Glutamatergic neuron (in vitro differentiated cells): ENCODE measurements around the gene NPNT. TPM values are rescaled to one million over a fixed set of nuclear protein-coding genes. Genes with fewer than 3 reads are reported as not detected.

Source experiments
- DNase-seq: peaks from one replicate; pipeline ENCODE4 v3.0.0; 2022
- H3K27ac Mint-ChIP-seq: one replicate; pipeline ENCODE4 v1.8.0; 2020; ENCODE audit warnings: mild to moderate bottlenecking, mixed read lengths, inconsistent platforms; ENCODE audit not compliant: unreplicated experiment
- H3K27me3 Mint-ChIP-seq: one replicate; pipeline ENCODE4 v1.8.0; 2020; ENCODE audit warnings: mild to moderate bottlenecking, moderate library complexity, mixed read lengths, inconsistent platforms; ENCODE audit not compliant: unreplicated experiment
- H3K36me3 Mint-ChIP-seq: one replicate; pipeline ENCODE4 v1.8.0; 2020; ENCODE audit warnings: mild to moderate bottlenecking, mixed read lengths, inconsistent platforms; ENCODE audit not compliant: unreplicated experiment
- H3K4me1 Mint-ChIP-seq: one replicate; pipeline ENCODE4 v1.8.0; 2020; ENCODE audit warnings: mild to moderate bottlenecking, low read depth, mixed read lengths, inconsistent platforms; ENCODE audit not compliant: unreplicated experiment
- H3K4me3 Mint-ChIP-seq: one replicate; pipeline ENCODE4 v1.8.0; 2020; ENCODE audit warnings: mild to moderate bottlenecking, mixed read lengths, inconsistent platforms; ENCODE audit not compliant: unreplicated experiment
- H3K9me3 Mint-ChIP-seq: one replicate; pipeline ENCODE4 v1.8.0; 2020; ENCODE audit warnings: mild to moderate bottlenecking, moderate library complexity, mixed read lengths, inconsistent platforms; ENCODE audit not compliant: unreplicated experiment
- total RNA-seq: library from RNA; stranded (reverse); fragmentation: NEBNext Ultra II Directional; extraction: Animal tissue kit (Norgen Biotek cat#: 25700); gene quantifications from one replicate; pipeline ENCODE4 v1.2.1, GENCODE V29; 2021; ENCODE audit not compliant: unreplicated experiment
- TF ChIP-seq, protein P1 (sequence below): fragments of 200-600 bp; sonication (generic); IDR thresholded peaks from one replicate; pipeline ENCODE4 v1.5.0; 2021; ENCODE audit not compliant: partially characterized antibody, unreplicated experiment

NPNT gene
- total RNA-seq, 1 donor from 2014 or later: not detected

DNA sequence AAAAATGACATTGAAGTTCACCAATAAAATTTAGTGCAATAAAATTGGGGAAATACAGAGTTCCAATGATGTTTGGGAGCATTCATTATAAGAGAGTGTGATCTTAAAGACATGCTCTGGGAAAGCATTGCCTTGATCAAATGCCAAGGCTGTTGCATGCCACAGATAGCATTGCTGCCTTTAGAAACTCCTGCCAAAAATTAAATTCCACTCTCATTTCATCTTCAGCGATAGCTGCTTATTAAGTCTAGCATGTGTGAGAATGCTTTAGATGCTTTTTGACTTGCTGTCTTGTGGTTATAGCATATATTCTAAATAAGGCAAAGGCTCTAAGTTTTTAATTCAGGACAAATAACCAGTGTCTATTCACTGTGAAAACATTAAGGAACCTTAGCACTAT is 49.3 kb downstream of the NPNT start:
- H3K27me3 Mint-ChIP-seq: no peaks in the 10 kb centered on the region
- no peaks in the 10 kb centered on the region for H3K9me3 Mint-ChIP-seq
- DNase-seq: no peak
- H3K36me3 Mint-ChIP-seq: peaks cover 6% of the 10 kb centered on the region
- H3K27ac Mint-ChIP-seq: no peak overlapping the region
- no peaks in the 10 kb centered on the region for H3K4me1 Mint-ChIP-seq
- H3K4me3 Mint-ChIP-seq: no peak overlapping the region
- TF ChIP-seq, protein P1, sequence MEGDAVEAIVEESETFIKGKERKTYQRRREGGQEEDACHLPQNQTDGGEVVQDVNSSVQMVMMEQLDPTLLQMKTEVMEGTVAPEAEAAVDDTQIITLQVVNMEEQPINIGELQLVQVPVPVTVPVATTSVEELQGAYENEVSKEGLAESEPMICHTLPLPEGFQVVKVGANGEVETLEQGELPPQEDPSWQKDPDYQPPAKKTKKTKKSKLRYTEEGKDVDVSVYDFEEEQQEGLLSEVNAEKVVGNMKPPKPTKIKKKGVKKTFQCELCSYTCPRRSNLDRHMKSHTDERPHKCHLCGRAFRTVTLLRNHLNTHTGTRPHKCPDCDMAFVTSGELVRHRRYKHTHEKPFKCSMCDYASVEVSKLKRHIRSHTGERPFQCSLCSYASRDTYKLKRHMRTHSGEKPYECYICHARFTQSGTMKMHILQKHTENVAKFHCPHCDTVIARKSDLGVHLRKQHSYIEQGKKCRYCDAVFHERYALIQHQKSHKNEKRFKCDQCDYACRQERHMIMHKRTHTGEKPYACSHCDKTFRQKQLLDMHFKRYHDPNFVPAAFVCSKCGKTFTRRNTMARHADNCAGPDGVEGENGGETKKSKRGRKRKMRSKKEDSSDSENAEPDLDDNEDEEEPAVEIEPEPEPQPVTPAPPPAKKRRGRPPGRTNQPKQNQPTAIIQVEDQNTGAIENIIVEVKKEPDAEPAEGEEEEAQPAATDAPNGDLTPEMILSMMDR: no peak

DNA sequence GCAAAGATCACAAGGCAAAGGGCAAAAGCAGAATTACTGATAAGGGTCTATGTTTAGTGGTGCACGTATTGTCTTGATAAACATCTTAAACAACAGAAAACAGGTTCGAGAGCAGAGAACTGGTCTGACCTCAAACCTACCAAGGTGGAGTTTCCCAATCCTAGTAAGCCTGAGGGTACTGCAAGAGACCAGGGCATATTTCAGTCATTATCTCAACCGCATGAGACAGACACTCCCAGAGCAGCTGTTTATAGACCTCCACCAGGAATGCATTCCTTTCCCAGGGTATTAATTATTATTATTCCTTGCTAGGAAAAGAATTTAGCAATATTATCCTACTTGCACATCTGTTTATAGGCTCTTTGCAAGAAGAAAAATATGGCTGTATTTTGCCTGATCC is 51.5 kb downstream of the NPNT start:
- H3K4me1 Mint-ChIP-seq: no peaks in the 10 kb centered on the region
- no peaks in the 10 kb centered on the region for H3K27me3 Mint-ChIP-seq
- peaks cover 6% of the 10 kb centered on the region for H3K36me3 Mint-ChIP-seq
- no peak for DNase-seq
- TF ChIP-seq, protein P1: no peak
- H3K27ac Mint-ChIP-seq: no peak overlapping the region
- no peak overlapping the region for H3K4me3 Mint-ChIP-seq
- no peaks in the 10 kb centered on the region for H3K9me3 Mint-ChIP-seq

DNA sequence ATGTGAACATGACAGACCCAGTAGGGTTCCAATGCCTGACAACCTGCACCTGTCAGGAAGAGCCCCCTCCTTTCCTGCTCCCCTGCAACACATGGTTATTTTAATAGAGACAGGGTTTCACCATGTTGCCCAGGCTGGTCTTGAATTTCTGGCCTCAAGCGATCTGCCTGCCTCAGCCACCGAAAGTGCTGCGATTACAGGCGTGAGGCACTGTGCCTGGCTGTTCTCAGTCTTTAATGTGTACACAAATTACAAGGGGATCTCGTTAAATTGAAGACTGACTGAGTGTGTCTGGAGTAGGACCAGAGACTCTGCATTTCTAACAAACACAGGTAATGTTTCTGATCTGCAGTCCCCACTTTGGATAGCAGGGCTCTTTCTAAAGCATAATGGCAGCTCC is 55.4 kb downstream of the NPNT start:
- H3K4me3 Mint-ChIP-seq: no peak overlapping the region
- H3K4me1 Mint-ChIP-seq: peaks cover 2% of the 10 kb centered on the region
- H3K9me3 Mint-ChIP-seq: no peaks in the 10 kb centered on the region
- no peak for DNase-seq
- H3K27me3 Mint-ChIP-seq: no peaks in the 10 kb centered on the region
- H3K27ac Mint-ChIP-seq: no peak overlapping the region
- peaks cover 6% of the 10 kb centered on the region for H3K36me3 Mint-ChIP-seq
- TF ChIP-seq, protein P1: no peak

DNA sequence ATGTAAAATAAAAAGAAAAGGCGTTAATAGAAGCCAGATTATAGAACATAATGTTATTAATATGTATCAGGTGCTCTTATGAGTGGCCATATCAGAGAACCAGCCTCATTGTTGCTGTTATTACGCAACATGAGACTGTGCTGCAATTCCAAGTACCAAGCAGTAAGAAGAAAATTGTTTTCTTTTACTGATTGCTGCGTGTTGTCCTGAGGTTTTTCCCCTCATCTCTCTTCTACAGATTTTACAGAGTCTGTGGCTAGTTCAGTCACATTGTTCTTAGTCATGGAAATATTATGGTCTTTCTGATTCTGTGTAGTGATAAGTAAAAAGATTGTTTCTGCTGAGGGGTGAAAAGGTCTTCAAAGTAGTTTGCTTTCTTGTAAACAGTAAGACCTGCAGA is 55.9 kb downstream of the NPNT start:
- TF ChIP-seq, protein P1: no peak
- Mint-ChIP-seq H3K4me3 (no peak overlapping the region), H3K9me3 (no peaks in the 10 kb centered on the region), H3K36me3 (peaks cover 6% of the 10 kb centered on the region), H3K27me3 (no peaks in the 10 kb centered on the region), H3K27ac (no peak overlapping the region), H3K4me1 (peaks cover 4% of the 10 kb centered on the region)
- no peak for DNase-seq

DNA sequence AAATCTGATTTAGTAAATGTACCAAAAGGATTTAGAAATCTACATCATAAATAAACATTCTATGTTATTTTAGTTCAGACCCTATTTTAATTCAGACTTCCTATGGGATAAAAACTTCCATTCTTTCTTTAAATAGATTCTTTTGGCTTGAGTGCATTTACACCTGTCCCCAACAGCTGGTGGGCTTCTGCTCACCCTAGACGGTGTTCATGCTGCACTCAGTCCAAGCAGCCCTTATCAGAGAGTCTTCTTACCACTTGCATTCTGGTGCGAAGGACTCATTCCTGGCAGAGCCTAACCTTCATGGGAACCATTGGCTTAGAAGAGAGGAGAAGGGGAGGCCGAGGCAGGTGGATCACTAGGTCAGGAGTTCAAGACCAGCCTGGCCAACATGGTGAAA is 57.3 kb downstream of the NPNT start:
- Mint-ChIP-seq H3K9me3 (no peaks in the 10 kb centered on the region), H3K4me1 (peaks cover 16% of the 10 kb centered on the region), H3K4me3 (no peak overlapping the region), H3K27ac (no peak overlapping the region), H3K36me3 (no peaks in the 10 kb centered on the region), H3K27me3 (no peaks in the 10 kb centered on the region)
- DNase-seq: no peak
- TF ChIP-seq, protein P1: no peak
